ENCODE data around the gene ATP11A. TPM values are rescaled to one million over a fixed set of nuclear protein-coding genes. Genes with fewer than 3 reads are reported as not detected.

The ATP11A gene
- total RNA-seq, 1 donor from 2014 or later: 37.0 TPM

GRCh38 chr13:112723771-112724170, 33.9 kb downstream of the ATP11A start:
- no peak for DNase-seq (ENCODE audit: low spot score)

- no peak for DNase-seq (ENCODE audit: low spot score)
Measured at GRCh38 chr13:112724788-112725345, 35.0 kb downstream of the ATP11A start.

GRCh38 chr13:112725346-112726015, 35.6 kb downstream of the ATP11A start:
- DNase-seq (ENCODE audit: low spot score): no peak

- no peak for DNase-seq (ENCODE audit: low spot score)
Measured at GRCh38 chr13:112726016-112726767, 36.4 kb downstream of the ATP11A start.

- DNase-seq (ENCODE audit: low spot score): no peak
Measured at GRCh38 chr13:112727581-112727980, 37.7 kb downstream of the ATP11A start.

GRCh38 chr13:112728375-112729126, 38.7 kb downstream of the ATP11A start:
- no peak for DNase-seq (ENCODE audit: low spot score)

- no peak for DNase-seq (ENCODE audit: low spot score)
Measured at GRCh38 chr13:112729408-112729807, 39.6 kb downstream of the ATP11A start.

- DNase-seq (ENCODE audit: low spot score): no peak
Measured at GRCh38 chr13:112730157-112730671, 40.4 kb downstream of the ATP11A start.

GRCh38 chr13:112731667-112732616, 42.1 kb downstream of the ATP11A start:
- DNase-seq (ENCODE audit: low spot score): no peak

- no peak for DNase-seq (ENCODE audit: low spot score)
Measured at GRCh38 chr13:112732679-112733078, 42.8 kb downstream of the ATP11A start.

GRCh38 chr13:112733112-112733511, 43.3 kb downstream of the ATP11A start:
- no peak for DNase-seq (ENCODE audit: low spot score)

- DNase-seq (ENCODE audit: low spot score): no peak
Measured at GRCh38 chr13:112733661-112734379, 44.0 kb downstream of the ATP11A start.

- DNase-seq (ENCODE audit: low spot score): no peak
Measured at GRCh38 chr13:112734696-112735547, 45.1 kb downstream of the ATP11A start.

GRCh38 chr13:112735791-112736190, 46.0 kb downstream of the ATP11A start:
- no peak for DNase-seq (ENCODE audit: low spot score)

GRCh38 chr13:112737294-112737693, 47.5 kb downstream of the ATP11A start:
- no peak for DNase-seq (ENCODE audit: low spot score)

- no peak for DNase-seq (ENCODE audit: low spot score)
Measured at GRCh38 chr13:112738606-112739005, 48.8 kb downstream of the ATP11A start.

- peak; percentile 69 for DNase-seq (ENCODE audit: low spot score)
Measured at GRCh38 chr13:112740502-112741131, 50.8 kb downstream of the ATP11A start.

GRCh38 chr13:112741185-112741755, 51.4 kb downstream of the ATP11A start:
- DNase-seq (ENCODE audit: low spot score): no peak

All from ureter (tissue), 1 donor.